Ishikawa (cell line): ENCODE measurements around the gene ST6GALNAC2.

Experiments used
- CREB1 ChIP-seq: IDR thresholded peaks from 2 replicates; pipeline ENCODE4 v1.6.1; 2012; ENCODE audit warnings: low read depth
- EGR1 ChIP-seq: IDR thresholded peaks from 2 replicates; pipeline ENCODE4 v1.6.1; 2012
- EP300 ChIP-seq: IDR thresholded peaks from 2 replicates; pipeline ENCODE4 v1.6.1; 2012; ENCODE audit warnings: borderline replicate concordance
- MAX ChIP-seq: IDR thresholded peaks from 2 replicates; pipeline ENCODE4 v1.6.1; 2012
- NFIC ChIP-seq: IDR thresholded peaks from 2 replicates; pipeline ENCODE4 v1.6.1; 2012
- TAF1 ChIP-seq: IDR thresholded peaks from 2 replicates; pipeline ENCODE4 v1.6.1; 2012; ENCODE audit warnings: low read depth, mild to moderate bottlenecking
- TCF12 ChIP-seq: IDR thresholded peaks from 2 replicates; pipeline ENCODE4 v1.6.1; 2012; ENCODE audit warnings: low read depth
- TEAD4 ChIP-seq: IDR thresholded peaks from 2 replicates; pipeline ENCODE4 v1.6.1; 2012
- YY1 ChIP-seq: IDR thresholded peaks from 2 replicates; pipeline ENCODE4 v1.6.1; 2012; ENCODE audit warnings: low read depth
- ZBTB7A ChIP-seq: IDR thresholded peaks from 2 replicates; pipeline ENCODE4 v1.6.1; 2012; ENCODE audit warnings: low read depth
- TF ChIP-seq, protein P1 (sequence below): IDR thresholded peaks from 2 replicates; pipeline ENCODE4 v1.6.1; 2012; ENCODE audit warnings: low read depth, mild to moderate bottlenecking

GRCh38 chr17:76561799-76562268 is 23.8 kb downstream of the ST6GALNAC2 start:
- TF ChIP-seq TEAD4 (no peak), TCF12 (no peak), TAF1 (no peak), YY1 (no peak), MAX (no peak), EP300 (no peak), CREB1 (no peak), NFIC (no peak), ZBTB7A (no peak), EGR1 (no peak)
- TF ChIP-seq, protein P1, sequence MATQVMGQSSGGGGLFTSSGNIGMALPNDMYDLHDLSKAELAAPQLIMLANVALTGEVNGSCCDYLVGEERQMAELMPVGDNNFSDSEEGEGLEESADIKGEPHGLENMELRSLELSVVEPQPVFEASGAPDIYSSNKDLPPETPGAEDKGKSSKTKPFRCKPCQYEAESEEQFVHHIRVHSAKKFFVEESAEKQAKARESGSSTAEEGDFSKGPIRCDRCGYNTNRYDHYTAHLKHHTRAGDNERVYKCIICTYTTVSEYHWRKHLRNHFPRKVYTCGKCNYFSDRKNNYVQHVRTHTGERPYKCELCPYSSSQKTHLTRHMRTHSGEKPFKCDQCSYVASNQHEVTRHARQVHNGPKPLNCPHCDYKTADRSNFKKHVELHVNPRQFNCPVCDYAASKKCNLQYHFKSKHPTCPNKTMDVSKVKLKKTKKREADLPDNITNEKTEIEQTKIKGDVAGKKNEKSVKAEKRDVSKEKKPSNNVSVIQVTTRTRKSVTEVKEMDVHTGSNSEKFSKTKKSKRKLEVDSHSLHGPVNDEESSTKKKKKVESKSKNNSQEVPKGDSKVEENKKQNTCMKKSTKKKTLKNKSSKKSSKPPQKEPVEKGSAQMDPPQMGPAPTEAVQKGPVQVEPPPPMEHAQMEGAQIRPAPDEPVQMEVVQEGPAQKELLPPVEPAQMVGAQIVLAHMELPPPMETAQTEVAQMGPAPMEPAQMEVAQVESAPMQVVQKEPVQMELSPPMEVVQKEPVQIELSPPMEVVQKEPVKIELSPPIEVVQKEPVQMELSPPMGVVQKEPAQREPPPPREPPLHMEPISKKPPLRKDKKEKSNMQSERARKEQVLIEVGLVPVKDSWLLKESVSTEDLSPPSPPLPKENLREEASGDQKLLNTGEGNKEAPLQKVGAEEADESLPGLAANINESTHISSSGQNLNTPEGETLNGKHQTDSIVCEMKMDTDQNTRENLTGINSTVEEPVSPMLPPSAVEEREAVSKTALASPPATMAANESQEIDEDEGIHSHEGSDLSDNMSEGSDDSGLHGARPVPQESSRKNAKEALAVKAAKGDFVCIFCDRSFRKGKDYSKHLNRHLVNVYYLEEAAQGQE: no peak
